Suppressor macrophage (primary cell): ENCODE measurements around the gene AIF1.
"Not testable (repeated sequence)": the region's sequence is repeated elsewhere in the genome, so short reads cannot be mapped to it uniquely, and the experiment has no call there.

Source experiments
- DNase-seq, 4 experiments: peaks; one replicate each; pipeline ENCODE4 v3.0.0-alpha.2; 2020 to 2022

Gene AIF1

DNA sequence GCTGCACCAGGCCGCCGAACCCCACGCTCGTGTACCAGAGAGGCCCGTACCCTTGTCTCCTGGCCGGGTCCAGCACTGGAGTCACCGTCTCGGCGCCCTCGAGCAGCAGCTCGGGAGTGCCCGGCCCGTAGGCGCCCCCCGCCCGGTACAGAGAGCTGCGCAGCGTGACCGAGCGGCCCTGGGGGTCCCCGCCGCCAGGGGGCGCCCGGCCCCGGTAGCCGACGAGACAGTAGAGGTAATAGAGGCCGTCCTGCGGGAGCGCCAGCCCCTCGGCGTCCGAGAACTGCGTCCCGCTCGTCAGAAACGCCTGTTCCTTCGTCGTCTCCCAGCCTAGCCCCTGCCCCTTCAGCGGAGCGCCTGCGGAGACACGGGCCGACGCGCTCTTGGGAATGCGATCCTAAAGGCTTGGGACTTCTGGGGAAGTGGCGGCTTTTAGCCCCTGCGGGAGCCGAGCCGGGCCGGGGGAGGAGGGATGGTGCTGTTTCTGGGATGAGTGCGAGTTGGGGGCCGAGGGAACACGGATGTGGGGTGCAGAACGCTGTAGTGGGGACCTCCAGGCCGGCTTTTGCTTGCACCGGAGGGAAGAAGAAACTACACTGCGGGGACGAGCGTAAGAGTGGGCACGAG is 34.1 kb upstream of the AIF1 start:
- peak; percentile 84 to 95 (median 91) for DNase-seq

DNA sequence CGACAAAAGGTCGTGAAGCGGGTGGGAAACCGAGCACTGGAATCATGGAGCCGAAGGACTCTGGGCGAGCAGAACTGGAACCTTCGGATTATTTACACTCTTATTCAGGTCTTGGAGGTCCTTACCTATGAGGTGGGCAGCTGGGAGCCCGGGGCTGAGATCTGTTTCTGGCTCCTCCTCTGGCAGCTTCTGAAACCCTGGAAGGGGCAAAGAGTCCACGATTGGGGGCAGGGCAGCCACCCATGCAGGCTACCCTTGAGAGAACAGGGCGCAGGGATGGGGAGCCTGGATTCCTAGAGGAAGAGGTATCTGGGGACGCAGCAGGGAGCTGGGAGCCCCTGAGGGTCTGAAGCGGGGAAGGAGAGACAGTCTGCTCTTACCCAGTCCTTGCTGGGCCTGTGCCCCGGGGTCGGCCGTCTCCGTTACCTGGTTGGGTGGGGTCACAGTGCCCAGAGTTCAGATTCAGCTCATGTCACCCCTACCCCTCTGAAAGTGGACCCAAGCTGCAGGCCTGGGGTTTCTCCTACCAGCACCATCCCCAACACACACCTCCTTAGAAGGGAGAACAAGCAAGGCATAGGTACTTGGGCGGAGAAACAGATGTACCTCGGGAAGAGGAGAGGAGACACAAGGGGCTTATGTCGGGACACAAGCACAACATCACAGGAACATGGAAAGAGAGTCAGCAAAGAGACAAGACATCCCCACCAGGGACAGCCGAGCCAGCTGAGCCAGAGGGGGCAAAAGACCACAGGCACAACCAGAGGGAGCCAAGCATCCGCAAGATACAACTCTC is 33.4 kb upstream of the AIF1 start:
- peak in 1 of 4 experiments; percentile 38 for DNase-seq

DNA sequence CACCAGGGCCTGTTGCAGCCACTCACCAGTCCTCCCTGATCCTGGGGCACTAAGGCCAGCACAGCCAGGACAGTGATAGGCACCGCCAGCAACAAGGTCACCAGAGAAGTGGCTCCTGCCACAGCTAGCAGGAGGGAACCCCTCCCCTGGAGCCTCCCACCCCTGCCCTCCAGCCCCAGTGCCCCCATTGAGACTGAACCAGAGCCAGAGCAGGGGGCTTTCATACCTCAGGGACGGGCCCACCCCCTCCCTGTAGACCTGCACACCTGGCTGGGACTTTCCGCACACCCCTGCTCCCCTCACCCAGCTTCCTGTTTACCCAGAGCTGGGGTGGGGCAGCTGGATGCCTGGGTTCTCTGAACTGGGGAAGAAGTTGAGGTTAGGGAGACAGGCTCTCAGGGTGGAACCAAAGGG is 32.8 kb upstream of the AIF1 start, which contains the start of gene LTB:
Gene LTB (minus strand): TSS at position 195 of the 414 bp plus-strand sequence. CDS start 7 bp downstream, at position 188.
- DNase-seq = no peak

DNA sequence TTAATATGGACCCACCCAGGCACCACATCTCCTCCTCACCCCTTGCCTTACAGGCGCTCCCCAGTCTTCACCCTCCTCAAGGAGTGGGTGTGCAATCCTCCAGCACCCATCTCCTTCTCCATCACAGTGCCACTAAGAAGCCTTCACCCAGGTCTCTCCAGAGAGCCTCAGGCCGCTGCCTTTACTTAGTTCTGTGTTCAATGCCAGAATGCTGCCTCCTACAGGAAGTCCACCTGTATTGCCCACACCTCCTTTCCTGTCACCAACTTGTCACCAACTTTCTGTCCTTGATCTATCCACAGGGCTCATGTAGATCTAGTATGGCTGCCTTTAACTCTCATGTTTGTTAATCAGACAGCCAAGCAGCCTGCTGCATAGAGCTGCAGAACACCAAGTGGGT is 29.5 kb upstream of the AIF1 start:
- peak in 2 of 4 experiments; percentile 20 to 29 for DNase-seq

DNA sequence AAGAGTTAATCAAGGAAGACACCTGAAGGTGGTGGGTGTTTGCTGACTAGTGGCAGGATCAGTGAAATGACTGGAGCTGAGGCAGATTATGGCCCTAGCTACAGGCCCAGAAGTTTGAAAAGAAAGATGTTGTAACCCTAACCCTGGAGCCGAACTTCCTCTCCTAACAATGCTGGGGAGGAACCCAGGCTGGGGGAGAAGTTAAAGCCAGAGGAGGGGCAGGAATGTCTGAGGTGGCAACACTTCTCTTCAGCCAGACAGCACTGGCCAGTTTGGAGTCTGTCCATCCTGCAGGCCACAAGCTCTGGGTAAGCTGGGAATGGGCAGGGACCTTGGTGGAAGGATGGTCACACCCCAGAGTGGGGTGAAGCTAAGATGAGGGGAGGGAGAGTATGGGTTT is 29.0 kb upstream of the AIF1 start, which contains the start of gene LST1:
Gene LST1 (plus strand): TSS at position 270 of the 400 bp plus-strand sequence. CDS start 1,023 bp downstream, outside the sequence.
- peak; percentile 81 to 89 (median 85) for DNase-seq

DNA sequence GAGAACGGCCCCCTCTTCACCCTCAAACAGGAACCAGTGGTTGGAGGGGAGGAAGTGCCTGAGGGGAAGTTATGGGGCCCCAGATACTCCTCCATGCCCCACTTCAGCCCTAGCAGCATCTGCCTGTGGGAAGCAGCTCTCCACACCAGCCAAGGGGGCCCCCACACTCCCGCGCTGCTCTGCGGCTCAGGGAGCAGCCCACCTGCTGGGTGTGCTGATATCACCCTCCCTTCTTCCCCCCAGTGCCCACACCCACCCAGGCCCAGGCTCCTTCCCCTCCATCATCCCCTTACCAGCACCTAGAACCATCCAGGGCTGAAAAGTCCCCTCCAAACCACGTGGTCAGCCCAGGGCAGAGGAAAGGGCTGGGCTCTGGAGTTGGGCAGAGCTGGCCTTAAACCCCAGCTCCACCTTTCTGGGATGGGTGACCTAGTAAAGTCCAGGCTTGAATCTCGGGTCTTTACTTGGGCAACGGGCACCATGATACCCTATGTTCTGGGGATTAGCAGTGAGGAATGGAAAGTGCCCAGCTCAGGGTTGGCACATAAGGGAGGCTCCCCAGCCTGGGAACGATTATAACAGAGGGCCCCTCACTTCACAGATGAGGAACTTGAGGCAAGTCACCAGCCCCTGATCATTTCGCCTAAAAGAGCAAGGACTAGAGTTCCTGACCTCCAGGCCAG is 28.3 kb upstream of the AIF1 start:
- peak; percentile 63 to 86 (median 82) for DNase-seq

DNA sequence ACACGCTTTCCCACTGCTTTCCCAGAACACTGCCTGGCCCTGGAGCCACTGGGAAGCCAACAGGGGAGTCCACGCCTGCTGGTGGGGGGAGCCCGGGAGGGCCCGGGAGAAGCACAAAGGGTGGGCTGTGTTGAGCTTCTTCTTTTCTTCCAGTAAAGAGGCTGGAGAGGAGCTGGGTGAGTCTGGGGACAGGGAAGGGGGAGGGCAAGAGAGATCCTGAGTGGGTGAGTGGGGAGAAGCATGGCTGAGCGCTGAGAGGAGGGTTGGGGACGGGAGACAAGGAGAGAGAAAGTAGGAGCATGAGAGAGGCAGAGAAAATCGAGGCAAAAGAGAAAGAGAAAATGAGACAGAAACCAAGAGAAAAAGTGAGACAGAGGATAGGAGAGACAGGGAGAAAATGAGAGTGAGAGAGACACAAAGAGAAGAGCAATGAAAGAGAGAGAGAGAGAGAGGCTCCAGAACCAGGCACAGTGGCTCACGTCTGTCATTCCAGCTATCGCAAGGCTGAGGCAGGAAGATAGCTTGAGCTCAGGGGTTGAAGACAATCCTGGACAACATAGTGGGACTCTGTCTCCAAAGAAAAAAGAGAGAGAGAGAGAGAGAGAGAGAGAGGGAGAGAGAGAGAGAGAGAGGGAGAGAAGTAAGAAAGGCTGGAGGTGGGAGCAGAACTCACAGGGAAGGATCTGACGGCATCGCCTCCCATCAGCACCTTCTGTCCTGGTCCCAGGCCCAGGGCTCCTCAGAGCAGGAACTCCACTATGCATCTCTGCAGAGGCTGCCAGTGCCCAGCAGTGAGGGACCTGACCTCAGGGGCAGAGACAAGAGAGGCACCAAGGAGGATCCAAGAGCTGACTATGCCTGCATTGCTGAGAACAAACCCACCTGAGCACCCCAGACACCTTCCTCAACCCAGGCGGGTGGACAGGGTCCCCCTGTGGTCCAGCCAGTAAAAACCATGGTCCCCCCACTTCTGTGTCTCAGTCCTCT is 26.9 kb upstream of the AIF1 start:
- peak in 3 of 4 experiments; percentile 17 to 47 (median 46) for DNase-seq

GRCh38 chr6:31588871-31589650 is 26.0 kb upstream of the AIF1 start:
- DNase-seq = peak; percentile 57 to 83 (median 77)

- not testable (repeated sequence) for DNase-seq
Observed at GRCh38 chr6:31590691-31591090, 24.3 kb upstream of the AIF1 start.

GRCh38 chr6:31592396-31592771 is 22.6 kb upstream of the AIF1 start:
- no peak for DNase-seq

DNA sequence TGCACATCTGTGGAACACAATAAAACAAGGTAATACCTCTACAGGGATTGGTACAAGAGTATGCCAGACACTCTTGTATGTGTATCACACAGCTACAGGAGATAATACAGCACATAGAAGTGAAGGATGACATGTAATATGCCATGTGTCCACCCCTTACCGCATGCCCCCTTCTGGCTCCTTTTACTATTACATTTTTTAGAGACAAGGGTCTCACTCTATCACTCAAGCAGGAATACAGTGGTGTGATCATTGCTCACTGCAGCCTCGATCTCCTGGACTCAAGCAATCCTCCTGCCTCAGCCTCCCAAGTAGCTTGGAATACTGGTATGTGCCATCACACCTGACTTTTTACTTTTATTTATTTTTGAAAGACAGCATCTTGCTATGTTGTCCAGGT is 18.0 kb upstream of the AIF1 start:
- peak; percentile 49 to 81 (median 64) for DNase-seq

DNA sequence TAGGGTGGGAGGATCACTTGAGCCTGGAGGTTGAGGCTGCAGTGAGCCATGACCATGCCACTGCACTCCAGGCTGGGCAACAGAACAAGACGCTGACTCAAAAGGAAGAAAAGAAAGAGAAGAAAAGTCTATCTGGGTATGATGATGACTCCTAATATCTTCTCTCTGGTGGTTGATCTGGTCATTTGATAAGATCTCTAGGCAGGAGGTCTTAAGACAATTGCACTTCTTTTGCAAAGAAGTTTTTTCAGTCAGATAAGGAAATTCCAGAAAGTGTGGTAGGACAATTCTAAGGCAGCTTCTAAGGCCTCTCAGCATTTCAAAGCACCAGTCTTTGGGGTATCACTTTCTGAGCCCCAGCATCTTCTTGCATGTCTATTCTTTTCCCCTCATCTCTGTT is 7.7 kb upstream of the AIF1 start:
- no peak for DNase-seq

DNA sequence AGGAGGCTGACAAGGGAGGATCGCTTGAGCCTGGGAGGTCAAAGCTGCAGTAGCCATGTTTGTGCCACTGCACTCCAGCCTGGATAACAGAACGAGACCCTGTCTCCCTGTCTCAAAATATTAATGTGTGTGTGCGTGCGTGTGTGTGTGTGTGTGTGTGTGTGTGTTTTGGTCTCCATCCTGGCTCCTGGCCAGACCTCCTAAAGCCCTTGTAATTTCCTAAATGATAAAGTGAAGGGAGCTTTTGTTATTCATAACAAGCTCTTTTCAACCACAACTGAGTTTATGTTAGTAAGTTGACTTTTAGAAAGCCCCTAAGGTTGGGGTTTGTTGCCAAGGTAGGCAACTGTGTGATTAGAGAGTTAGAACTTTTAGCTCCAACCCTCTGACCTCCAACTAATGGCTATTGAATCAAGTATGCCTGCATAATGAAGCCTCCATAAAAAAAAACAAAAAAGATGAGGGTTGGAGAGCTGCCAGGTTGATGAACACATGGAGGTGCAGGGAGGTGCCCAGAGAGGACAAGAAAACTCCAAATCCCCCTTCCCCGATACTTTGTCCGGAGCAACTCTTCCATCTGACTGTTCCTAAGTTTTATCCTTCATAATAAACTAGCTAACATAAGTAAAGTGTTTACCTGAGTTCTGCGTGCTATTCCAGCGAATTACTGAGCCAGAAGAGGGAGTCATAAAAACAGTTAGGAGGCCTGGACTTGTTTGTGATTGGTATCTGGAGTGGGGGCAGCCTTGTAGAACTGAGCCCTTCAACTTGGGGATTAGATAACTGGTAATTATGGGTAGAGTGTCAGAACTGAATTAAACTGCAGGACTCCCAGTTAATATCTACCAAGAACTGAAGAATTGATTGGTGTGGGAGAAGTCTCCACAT is 5.3 kb upstream of the AIF1 start:
- no peak for DNase-seq

- DNase-seq = peak in 3 of 4 experiments; percentile 40 to 57 (median 45)
Observed at GRCh38 chr6:31610968-31611367, 4.1 kb upstream of the AIF1 start.

DNA sequence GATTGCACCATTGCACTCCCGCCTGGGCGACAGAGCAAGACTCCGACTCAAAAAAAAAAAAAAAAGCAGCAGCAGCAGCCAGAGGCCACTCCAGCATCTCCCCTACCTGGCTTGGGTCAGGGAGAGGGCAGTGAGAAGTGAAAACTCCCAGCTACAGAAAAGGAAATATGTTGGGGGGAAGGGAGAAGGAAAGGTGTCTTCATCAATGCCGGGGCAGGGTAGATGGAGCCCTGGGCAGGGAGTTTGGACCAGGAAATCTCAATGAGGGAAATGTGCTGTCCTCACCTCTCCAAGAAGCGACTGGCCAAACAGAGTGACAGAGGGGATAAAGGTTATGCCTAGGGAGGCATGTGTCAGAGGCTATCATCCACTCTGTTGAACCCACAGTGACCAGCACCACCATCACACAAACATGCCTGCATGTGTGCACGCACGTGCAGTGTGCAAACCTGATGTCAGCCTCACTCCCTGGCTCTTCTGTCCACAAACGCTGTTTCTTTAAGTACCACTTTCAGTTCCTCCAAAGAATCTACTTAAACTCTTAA is 887 bp upstream of the AIF1 start:
- peak; percentile 61 to 81 (median 72) for DNase-seq

- DNase-seq = peak in 3 of 4 experiments; percentile 38 to 49 (median 41)
Observed at GRCh38 chr6:31615748-31616147, 714 bp downstream of the AIF1 start.

GRCh38 chr6:31617010-31617409 is 2.0 kb downstream of the AIF1 start:
- no peak for DNase-seq

GRCh38 chr6:31619805-31620585 is 5.0 kb downstream of the AIF1 start:
- DNase-seq = peak; percentile 99 to 100 (median 100)
